Ramos (cell line): Measurements from ENCODE around the gene DLGAP5.

Experiments used
- in situ Hi-C: fragments of 300-500 bp; cut with MboI; formaldehyde crosslinking; loops from one replicate; pipeline ENCODE4 v1.14.3; 2022; ENCODE audit warnings: low sequenced_read_pairs; ENCODE audit not compliant: unreplicated experiment

Gene DLGAP5, protein sequence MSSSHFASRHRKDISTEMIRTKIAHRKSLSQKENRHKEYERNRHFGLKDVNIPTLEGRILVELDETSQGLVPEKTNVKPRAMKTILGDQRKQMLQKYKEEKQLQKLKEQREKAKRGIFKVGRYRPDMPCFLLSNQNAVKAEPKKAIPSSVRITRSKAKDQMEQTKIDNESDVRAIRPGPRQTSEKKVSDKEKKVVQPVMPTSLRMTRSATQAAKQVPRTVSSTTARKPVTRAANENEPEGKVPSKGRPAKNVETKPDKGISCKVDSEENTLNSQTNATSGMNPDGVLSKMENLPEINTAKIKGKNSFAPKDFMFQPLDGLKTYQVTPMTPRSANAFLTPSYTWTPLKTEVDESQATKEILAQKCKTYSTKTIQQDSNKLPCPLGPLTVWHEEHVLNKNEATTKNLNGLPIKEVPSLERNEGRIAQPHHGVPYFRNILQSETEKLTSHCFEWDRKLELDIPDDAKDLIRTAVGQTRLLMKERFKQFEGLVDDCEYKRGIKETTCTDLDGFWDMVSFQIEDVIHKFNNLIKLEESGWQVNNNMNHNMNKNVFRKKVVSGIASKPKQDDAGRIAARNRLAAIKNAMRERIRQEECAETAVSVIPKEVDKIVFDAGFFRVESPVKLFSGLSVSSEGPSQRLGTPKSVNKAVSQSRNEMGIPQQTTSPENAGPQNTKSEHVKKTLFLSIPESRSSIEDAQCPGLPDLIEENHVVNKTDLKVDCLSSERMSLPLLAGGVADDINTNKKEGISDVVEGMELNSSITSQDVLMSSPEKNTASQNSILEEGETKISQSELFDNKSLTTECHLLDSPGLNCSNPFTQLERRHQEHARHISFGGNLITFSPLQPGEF

DNA sequence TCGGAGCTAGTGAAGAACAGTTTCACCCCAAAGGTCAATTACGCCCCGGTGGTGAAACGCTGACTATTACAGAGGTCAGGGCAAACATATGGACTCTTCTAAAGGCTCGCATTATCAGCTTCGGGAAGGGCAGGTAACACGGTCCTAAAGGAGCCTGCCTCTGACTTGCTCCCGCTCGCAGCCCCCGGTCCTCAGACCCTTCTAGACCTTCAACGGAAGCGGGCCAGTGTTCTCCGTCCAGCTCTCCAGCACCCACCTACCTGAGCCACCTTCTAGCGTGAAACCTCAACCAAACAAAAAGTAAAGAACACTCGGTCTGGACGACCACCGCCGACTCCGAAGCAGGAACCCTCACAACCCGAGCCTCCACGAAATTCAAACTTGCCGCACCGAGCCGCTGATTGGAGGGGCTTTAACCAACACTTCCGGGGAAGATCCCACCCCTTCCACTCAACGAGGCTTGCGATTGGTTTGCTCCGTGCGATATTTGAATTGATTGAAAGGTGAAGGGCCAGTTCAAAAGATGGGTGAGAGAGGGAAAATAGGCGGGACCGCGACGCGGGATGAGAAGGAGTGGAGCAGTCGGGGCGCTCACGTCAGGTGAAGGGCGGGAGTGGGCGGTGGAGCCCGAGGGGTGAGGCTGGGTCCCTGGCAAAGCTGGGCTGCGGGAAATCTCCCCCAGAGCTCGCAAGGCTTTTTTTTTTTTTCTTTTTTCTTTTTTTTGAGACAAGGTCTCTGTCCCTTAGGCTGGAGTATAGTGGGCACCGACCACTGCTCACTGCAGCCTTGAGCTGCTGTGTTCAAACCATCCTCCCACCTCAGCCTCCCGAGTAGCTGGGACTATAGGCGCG is at the start of gene DLGAP5:
Gene DLGAP5, minus strand, starts transcription at position 383 of the 851 bp plus-strand sequence. CDS start 2,406 bp downstream, outside the sequence.
- in situ Hi-C loops: no loop called here

DNA sequence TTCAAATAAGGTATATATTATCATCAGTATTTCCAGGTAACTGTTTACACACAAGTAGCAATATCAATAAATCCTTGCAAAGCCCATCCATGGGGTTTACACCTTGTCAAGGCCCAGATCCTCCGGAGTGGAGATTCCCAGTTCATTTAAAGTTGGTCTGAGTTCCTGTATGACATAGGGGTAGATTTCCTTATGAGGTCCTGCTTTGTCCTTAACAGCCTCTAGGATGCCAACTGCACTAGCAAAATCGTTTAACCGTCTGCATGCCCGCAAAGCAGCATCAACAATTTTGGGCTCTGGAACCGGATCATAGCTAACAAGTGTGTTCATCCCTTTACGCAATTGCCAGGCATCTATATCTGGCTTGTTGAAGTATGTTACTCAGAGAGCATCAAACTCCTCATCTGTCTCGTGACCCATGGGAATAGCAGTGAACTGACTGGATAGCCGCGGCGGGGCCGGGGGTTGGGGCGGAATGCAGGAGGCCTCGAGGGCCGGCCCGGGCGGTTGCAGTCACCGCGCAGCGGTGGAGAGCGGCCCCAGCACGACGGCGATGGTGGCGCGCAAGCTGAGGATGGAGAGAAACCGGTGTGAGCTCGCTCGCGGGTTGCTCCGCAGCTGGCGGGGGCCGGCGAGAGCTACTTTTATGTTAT is 49.3 kb upstream of the DLGAP5 start:
- in situ Hi-C loops: no loop called here

DNA sequence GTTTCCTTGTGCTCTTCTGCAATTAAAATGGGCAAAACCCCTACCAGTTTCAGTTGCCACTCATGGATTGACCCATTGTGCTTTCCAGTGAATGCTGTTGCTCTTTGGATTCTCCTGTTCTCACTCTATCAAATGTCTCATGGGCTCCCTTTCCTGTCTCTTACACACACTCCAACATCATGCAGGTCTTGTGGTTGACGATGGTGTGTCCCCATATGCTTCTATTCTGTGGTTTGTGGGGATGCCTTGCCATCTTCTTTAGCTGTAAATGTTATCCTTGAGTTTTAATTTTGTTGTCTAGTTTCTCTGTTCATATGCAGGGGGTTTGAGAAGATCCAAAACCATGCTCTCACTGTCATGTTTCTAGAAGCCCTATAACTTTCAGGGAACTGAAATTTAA is 47.9 kb upstream of the DLGAP5 start:
- in situ Hi-C loops: no loop called here

DNA sequence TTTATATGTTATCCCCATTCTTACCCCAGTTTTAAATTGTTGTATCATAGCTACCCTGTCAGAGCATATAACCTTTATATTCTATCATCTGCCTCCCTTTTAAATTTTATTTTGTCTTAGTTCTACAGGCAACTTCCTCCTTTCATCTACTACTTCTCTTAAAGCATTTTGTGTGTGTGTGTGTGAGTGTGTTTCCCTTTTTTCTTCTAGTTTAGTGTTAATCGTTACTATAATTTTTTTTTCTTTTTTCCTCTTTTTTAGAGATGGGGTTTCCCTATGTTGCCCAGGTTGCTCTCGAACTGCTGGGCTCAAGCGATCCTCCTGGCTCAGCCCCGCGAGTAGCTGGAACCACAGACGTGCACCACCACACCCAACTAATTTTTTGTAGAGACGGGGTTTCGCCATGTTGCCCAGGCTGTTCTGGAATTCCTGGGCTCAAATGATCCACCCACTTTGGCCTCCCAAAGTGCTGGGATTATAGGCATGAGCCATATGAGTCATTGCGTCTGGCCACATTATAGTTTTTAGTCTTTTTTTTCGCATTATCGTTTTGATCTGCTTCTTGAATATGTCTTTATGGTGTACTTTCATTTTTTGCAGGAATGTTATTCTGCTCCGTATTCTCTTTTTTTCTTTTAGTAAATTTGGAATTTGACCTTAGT is 46.8 kb upstream of the DLGAP5 start:
- in situ Hi-C loops: no loop called here

DNA sequence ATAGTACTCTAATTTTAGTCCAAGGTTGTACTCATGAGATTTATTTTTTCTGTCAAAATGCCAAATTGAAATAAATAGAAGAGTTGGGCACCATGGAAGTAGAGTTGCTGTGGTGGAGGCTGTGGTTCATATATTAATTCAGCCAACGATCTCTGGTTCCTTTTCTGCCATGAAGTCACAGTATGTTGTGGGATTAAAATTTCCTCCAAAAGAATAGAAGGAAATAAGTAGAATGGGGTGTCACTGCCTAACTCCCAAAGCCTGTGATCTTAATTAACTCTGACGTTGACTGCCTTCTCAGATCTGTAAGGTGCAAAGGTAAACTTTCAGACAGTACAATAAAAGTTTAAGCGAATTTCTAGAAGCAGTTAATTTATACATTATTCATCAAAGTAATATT is 42.2 kb upstream of the DLGAP5 start:
- in situ Hi-C loops: no loop called here

DNA sequence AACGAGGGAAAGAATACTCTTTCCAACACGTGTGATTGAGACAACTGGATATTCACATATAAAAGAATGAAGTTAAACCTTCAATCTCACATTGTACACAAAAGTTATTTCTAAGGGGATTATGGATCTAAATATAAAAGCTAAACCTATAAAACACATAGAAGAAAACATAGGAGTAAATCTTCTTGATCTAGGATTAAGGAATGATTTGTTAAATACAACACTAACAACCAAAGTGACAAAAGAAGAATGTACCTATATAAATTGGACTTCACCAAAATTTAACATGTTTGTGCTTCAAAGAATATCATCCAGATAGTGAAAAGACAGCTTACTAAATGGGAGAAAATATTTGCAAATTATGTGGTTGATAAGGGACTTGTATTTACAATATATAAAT is 36.9 kb upstream of the DLGAP5 start:
- in situ Hi-C loops: no loop called here

DNA sequence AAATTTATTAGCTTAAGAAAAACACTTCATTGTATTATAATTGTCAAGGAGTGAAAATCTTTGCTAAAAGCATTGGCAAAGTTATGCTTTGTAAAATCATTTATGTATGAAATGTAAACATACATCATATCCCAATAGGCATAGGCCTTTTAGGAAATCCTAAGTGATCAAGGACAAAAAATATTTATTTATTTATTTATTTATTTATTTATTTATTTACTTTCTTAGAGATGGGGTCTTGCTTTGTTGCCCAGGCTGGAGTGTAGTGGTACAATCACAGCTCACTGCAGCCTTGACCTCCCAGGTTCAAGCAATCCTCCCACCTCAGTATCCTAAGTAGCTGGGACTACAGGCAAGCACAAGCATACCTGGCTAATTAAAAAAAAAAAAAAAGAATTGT is 32.0 kb upstream of the DLGAP5 start:
- in situ Hi-C loops: no loop called here

DNA sequence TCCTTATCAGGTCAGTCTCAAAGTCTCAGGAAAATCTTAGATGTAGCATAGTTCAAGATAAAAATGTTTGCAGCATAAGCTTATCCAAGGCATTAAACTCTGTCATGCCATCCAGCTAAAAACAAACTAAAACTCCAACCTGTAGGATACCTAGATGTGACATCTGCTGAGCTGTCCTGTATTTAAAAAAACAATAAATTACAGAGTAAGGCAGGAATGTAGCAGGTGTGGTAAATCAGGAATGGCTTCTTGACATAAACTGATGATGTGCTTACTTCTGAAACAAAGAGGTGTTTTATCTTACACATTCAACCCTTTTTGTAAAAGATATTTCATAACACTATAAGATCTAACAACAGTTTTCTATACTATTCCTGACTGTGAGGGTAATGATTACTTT is 30.6 kb upstream of the DLGAP5 start:
- in situ Hi-C loops: no loop called here

DNA sequence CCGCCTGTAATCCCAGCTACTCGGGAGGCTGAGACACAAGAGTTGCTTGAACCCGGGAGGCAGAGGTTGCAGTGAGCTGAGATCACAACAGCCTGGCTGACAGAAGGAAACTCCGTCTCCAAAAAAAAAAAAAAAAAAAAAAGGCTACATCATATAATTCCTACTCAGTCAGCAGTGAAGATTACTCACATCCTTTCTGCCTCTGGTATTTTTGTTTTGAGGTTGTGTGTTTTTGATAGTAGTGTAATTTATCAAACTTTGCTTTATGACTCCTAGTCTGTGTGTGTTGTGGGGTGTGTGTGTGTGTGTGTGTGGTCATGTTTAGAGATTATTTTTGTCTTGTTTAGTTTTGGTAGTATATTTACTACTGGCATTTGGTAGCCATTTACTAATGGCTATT is 29.8 kb upstream of the DLGAP5 start:
- in situ Hi-C loops: no loop called here

DNA sequence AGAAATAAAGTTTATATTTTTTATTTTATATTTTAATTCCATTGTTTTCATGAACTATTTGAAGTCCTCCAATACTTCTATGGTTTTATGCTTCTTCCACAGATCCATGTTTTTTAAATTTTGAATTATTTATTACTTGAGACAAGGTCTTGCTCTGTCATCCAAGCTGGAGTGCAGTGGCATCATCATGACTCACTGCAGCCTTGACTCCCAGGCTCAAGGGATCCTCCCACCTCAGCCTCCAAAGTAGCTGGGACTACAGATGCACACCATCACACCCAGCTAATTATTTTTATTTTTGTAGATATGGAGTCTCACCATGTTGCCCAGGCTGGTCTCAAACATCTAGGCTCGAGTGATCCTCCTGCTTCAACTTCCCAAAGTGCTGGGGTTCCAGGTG is 28.8 kb upstream of the DLGAP5 start:
- in situ Hi-C loops: no loop called here

DNA sequence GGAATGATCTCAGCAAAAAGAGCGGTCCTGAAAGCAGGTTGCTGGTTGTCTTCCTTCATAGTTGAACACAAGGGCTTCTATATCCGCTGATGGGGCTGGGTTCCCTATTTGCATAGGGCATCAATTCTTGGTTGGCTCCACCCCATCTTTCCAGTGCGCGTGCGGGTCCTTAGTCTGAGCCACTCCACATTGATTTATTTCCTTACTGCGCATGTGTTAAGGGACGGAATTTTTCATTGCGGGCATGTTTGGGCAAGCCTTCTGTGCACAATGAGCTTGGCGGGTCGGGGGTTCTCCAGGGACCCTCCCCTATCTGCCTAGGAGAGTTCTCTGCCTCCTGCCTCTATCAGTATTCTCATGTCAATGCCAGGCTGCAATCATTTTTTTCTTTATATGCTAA is 21.2 kb upstream of the DLGAP5 start:
- in situ Hi-C loops: no loop called here

DNA sequence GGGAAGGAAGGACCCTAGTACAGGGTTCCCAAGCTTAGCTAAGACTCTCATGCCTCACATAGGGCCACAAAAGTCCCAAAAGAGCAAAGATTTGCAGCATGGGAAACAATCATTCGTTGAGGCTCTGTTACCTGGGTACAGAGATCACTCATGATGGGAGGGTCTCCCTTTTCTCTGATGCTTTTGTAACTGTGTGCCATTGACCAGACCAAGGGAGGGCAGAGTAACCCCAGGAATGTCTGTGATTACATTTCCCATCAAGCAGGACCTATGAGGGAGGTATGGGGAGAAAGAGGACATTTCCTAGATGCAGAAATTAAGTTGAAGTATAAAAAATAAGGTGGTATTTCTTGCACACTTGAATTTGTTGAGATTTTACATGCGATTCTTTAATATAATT is 16.4 kb upstream of the DLGAP5 start:
- in situ Hi-C loops: no loop called here

DNA sequence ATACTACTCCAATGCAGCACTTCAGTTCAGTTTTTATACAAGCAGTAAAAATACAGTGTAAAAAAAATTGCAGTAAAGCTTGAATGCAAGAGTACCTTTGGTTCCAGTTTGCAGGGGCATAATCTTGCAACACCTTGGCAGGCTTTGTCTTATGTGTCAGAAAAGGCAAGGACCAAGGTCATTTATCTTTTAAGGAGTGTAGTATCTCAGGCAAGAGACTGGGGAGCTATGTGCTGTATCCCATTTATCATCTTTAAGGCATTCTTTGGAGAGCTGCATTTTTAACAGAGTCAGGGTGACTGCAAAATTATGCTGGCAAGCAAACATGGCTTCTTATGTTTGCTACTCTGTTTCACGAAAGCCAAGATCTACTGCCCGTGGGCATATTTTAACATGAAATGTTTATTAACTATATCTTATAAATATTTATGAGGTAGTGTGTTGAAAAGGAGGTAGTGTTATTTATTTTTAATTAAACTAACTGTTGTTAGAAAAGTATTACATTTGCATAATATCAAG is 14.8 kb upstream of the DLGAP5 start:
- in situ Hi-C loops: no loop called here

DNA sequence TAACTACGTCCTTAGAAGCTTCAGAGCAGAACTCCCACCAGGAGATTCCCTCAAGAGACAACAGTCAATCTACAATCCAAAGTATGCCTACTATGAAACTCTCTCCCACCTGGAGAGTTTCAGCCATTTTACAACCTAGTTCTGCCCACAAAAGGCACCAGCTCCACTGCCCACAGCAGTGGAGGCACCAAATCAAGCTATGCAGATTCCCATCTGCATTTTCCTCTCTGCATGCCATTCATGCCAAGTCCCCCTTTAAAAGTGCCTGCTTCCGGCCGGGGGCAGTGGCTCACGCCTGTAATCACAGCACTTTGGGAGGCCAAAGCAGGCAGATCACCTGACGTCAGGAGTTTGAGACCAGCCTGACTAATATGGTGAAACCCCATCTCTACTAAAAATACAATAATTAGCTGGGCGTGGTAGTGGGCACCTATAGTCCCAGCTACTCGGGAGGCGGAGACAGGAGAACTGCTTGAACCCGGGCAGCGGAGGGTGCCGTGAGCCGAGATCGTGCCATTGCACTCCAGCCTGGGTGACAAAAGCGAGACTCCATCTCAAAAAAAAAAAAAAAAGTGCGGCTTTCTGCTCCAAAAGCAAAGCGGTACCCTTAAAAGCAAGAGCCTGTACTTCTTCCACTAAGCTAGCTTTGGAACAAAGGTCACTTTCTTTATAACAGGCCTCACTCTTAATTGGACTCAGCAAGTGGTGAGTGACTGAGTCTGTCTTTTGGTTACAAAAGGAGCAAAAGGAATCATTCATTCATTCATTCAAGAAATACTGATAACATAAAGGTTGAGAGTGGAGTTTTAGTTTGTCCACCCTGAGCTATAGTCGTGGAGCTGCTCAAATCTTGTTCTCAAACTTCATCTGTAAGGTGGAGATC is 10.1 kb upstream of the DLGAP5 start:
- in situ Hi-C loops: no loop called here

DNA sequence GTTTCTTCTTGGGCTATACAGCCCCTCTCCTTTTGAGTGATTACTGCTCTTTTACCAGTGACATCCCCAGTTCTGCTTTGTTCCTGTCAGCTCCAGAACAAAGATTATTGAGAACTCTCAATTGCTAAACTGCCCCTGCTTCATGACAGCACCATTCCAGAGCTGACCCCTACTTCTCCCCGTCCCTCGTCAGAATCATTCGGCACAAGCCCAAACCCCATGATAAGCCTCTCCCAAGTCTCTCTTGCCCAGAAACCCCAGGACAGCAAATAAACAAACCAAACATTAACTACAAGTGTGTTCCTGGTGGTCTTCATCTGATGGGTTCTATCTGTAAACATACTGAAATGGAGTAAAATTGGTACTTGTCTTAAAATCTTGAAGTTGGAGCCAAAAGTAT is 9.3 kb upstream of the DLGAP5 start:
- in situ Hi-C loops: no loop called here

DNA sequence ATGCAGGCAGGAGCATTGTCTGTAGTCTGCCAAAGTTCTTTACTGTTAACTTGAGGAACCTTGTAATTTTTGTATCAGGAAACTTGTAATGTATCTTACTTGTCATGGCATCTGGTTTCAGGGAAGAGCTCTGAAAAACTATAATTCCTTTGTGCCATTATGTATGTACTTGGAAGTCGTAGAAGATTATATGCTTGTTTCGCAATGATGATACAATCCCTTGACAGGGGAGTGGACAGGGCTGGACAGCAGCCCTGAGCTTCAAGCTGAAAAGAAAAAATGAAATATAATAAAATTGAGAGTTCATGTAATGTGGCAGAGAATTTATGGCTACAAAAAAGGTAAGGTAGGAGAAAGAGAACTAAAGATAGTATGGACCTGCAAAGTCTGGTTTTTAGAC is 7.4 kb upstream of the DLGAP5 start:
- in situ Hi-C loops: no loop called here

DNA sequence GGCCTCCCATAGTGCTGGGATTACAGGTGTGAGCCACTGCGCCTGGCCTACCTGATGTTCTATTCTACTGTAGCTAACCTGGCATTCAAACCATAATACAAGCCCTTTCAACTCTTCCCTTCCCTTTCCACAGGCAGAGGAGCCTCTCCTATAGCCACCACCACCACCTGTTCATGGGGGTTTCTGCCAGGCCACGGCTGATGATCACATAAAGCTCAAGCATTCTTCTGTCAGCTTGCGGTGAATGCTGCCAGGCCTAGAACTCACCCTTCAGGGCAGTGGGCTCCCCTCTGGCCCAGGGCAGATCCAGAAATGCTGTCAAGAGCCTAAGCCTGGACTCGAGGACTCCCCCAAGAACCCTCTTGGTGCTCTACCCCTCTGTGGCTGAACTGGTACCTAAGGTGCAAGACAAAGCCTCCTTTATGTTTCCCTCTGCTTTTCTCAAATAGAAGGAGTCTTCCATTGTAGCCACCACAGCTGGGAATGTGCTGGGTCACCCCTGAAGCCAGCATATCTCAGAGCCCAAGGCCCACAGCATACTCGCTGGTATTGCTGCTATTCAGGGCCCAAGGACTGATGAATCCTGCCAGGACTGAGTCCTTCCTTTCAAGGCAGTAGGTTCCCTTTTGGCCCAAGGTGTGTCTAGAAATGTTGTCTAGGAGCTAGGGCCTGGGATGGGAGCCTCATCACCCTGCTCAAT is 3.4 kb upstream of the DLGAP5 start:
- in situ Hi-C loops: no loop called here

DNA sequence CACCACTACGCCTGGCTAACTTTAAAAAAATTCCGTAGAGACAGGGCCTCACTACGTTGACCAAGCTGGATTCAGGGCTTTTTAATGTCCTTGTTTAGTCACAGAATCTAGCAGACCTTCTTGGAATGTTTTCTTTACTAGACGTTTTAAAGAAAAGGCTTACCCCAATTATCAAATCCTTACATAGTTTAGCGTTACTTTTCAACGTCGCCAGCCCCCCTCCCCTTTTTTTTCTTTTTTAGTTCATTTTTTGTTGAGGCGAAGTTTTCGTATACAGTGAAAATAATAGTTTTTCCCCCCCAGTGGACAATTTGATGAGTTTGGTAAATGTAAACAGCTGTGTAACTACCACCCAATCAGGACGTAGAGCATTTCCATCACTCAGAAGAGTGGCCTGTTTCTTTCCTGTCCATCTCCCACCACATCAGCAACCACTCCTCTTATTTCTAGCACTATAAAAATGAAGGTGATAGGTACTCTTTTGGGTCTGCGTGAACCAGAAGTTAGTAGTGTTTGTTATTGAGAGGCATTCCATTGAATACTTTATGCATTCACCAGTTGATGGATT is 753 bp upstream of the DLGAP5 start:
- in situ Hi-C loops: no loop called here
